GM12874 (cell line): Measurements from ENCODE around the gene NOB1.

Experiments used
- CTCF ChIP-seq: IDR thresholded peaks from 2 replicates; pipeline ENCODE4 v1.5.1; 2011; ENCODE audit warnings: low read depth, mild to moderate bottlenecking, control low read depth, low read length, moderate library complexity; ENCODE audit not compliant: insufficient read depth

NOB1 gene

DNA sequence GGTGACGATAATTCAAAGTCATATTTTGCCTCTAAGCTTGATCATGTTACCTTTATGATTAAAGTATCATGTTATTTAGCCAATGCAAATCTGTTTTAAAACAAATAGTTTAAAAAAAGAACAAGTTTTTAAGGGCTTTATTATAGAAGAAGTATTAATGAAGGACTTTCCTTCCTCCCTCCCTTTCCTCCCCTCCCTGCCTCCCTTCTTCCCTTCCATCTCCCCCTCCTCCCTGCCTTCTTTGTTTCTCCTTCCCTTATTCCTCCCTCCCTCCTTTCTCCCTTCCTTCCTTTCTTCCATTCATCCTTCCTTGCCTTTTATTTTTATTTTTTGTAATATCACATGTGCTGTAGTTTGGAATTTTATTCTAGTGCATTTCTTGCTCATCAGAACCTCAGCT is 54.8 kb downstream of the NOB1 start:
- no peak for TF ChIP-seq CTCF

- no peak for TF ChIP-seq CTCF
Measured at GRCh38 chr16:69698404-69698803, 56.3 kb downstream of the NOB1 start.

GRCh38 chr16:69693916-69694315 is 60.8 kb downstream of the NOB1 start:
- no peak for TF ChIP-seq CTCF

DNA sequence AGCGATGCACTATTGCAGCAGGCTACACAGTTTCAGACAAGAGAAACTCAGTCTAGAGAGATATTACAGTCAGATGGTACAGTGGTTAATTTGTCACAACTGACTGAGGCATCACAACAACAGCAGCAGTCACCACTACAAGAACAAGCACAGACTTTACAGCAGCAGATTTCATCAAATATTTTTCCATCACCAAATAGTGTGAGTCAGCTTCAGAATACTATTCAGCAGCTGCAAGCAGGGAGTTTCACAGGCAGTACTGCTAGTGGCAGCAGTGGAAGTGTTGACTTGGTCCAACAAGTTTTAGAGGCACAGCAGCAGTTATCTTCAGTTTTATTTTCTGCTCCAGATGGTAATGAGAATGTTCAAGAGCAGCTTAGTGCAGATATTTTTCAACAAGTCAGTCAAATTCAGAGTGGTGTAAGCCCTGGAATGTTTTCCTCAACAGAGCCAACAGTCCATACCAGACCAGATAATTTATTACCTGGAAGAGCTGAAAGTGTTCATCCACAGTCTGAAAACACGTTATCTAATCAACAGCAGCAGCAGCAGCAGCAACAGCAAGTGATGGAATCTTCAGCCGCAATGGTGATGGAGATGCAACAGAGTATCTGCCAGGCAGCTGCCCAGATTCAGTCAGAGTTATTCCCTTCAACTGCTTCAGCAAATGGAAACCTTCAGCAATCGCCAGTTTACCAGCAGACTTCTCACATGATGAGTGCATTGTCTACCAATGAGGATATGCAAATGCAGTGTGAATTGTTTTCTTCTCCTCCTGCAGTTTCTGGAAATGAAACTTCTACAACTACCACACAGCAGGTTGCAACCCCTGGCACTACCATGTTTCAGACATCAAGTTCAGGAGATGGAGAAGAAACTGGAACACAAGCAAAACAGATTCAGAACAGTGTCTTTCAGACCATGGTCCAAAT is 62.5 kb downstream of the NOB1 start:
- TF ChIP-seq CTCF = no peak
